DOHH2 (cell line): ENCODE measurements around the gene CCL23.
"Not testable (repeated sequence)": the region's sequence is repeated elsewhere in the genome, so short reads cannot be mapped to it uniquely, and the experiment has no call there.

Experiments
- H3F3A ChIP-seq: fragments of 200-600 bp; sonication (generic), shearing (Covaris generic); 2 replicates; pipeline ENCODE4 v1.6.0; 2016; ENCODE audit warnings: antibody characterized with exemption, mild to moderate bottlenecking; ENCODE audit not compliant: control insufficient read depth, insufficient read depth
- H3K27ac ChIP-seq: fragments of 200-600 bp; sonication (generic); 2 replicates; pipeline ENCODE4 v1.5.1; 2014; ENCODE audit warnings: low read depth, mild to moderate bottlenecking, low read length, moderate library complexity
- H3K27me3 ChIP-seq: fragments of 200-600 bp; sonication (generic); 2 replicates; pipeline ENCODE4 v1.6.1; 2014; ENCODE audit warnings: mild to moderate bottlenecking, low read length, mixed read lengths; ENCODE audit not compliant: control insufficient read depth
- H3K36me3 ChIP-seq: fragments of 200-600 bp; sonication (generic); 2 replicates; pipeline ENCODE4 v1.6.1; 2014; ENCODE audit warnings: mild to moderate bottlenecking, low read length, moderate library complexity, mixed read lengths; ENCODE audit not compliant: control insufficient read depth
- H3K4me1 ChIP-seq: fragments of 200-600 bp; sonication (generic); 2 replicates; pipeline ENCODE4 v1.6.1; 2014; ENCODE audit warnings: mild to moderate bottlenecking, low read length, mixed read lengths; ENCODE audit not compliant: control insufficient read depth
- H3K4me2 ChIP-seq: fragments of 200-600 bp; sonication (generic); 2 replicates; pipeline ENCODE4 v1.6.0; 2014; ENCODE audit warnings: mild to moderate bottlenecking, low read length, moderate library complexity
- H3K4me3 ChIP-seq: fragments of 200-600 bp; sonication (generic); 2 replicates; pipeline ENCODE4 v1.5.1; 2014; ENCODE audit warnings: mild to moderate bottlenecking, low read length, mixed read lengths
- H3K79me2 ChIP-seq: fragments of 200-600 bp; sonication (generic); 2 replicates; pipeline ENCODE4 v1.6.1; 2014; ENCODE audit warnings: mild to moderate bottlenecking, low read length, mixed read lengths; ENCODE audit not compliant: control insufficient read depth
- H3K9me2 ChIP-seq: fragments of 200-600 bp; sonication (generic); replicated peaks from 2 replicates; pipeline ENCODE4 v1.6.1; 2014; ENCODE audit warnings: mild to moderate bottlenecking, low read length, mixed read lengths; ENCODE audit not compliant: control insufficient read depth
- H3K9me3 ChIP-seq: fragments of 200-600 bp; sonication (generic); 2 replicates; pipeline ENCODE4 v1.6.1; 2014; ENCODE audit warnings: antibody characterized with exemption, low read length, mixed read lengths; ENCODE audit not compliant: control insufficient read depth, insufficient read depth
- H4K20me1 ChIP-seq: fragments of 200-600 bp; sonication (generic); 2 replicates; pipeline ENCODE4 v1.6.0; 2014; ENCODE audit warnings: low read depth, mild to moderate bottlenecking, antibody characterized with exemption, low read length, moderate library complexity; ENCODE audit not compliant: control insufficient read depth, insufficient read depth
- EZH2phosphoT487 ChIP-seq: fragments of 200-600 bp; sonication (generic); IDR thresholded peaks from 2 replicates; pipeline ENCODE4 v1.6.1; 2017; ENCODE audit warnings: borderline replicate concordance, mild to moderate bottlenecking, antibody characterized with exemption, low read length, moderate library complexity, mixed read lengths
- TF ChIP-seq, protein P1 (sequence below): fragments of 200-600 bp; sonication (generic); IDR thresholded peaks from one replicate; pipeline ENCODE4 v1.5.1; 2014; ENCODE audit warnings: antibody characterized with exemption, mild to moderate bottlenecking, low read depth, low read length; ENCODE audit not compliant: poor library complexity, severe bottlenecking

CCL23 gene

DNA sequence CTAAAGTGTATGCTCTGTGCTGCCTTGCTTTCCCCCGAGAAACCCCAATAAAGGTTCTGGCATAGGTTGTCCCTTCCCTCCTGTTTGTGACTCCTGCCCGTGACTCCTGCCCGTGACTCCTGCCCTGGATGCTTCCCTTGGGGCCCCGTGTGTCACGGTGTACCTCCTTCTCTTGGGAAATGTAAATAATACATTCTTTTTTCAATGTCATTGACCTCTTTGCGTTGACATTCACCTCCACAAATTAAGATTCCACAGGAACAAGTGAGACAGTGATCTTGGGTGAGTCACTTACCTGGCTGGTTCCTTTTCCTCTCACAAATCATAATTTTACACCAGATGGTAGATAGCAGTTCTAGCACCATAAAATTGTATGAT is 17.1 kb downstream of the CCL23 start:
- TF ChIP-seq, protein P1, sequence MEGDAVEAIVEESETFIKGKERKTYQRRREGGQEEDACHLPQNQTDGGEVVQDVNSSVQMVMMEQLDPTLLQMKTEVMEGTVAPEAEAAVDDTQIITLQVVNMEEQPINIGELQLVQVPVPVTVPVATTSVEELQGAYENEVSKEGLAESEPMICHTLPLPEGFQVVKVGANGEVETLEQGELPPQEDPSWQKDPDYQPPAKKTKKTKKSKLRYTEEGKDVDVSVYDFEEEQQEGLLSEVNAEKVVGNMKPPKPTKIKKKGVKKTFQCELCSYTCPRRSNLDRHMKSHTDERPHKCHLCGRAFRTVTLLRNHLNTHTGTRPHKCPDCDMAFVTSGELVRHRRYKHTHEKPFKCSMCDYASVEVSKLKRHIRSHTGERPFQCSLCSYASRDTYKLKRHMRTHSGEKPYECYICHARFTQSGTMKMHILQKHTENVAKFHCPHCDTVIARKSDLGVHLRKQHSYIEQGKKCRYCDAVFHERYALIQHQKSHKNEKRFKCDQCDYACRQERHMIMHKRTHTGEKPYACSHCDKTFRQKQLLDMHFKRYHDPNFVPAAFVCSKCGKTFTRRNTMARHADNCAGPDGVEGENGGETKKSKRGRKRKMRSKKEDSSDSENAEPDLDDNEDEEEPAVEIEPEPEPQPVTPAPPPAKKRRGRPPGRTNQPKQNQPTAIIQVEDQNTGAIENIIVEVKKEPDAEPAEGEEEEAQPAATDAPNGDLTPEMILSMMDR = no peak
- no peak for TF ChIP-seq EZH2phosphoT487
- peaks cover 41% of the 10 kb centered on the region for H3K27me3 ChIP-seq
- H3K9me3 ChIP-seq = no peaks in the 10 kb centered on the region
- H3K27ac ChIP-seq = no peak overlapping the region
- no peak overlapping the region for H3K4me3 ChIP-seq
- H3K36me3 ChIP-seq = no peaks in the 10 kb centered on the region
- no peaks in the 10 kb centered on the region for H3K4me1 ChIP-seq
- no peak overlapping the region for H3K4me2 ChIP-seq
- H3K9me2 ChIP-seq = no peaks in the 10 kb centered on the region
- H3F3A ChIP-seq = no peaks in the 10 kb centered on the region
- no peaks in the 10 kb centered on the region for H3K79me2 ChIP-seq
- H4K20me1 ChIP-seq = no peaks in the 10 kb centered on the region

DNA sequence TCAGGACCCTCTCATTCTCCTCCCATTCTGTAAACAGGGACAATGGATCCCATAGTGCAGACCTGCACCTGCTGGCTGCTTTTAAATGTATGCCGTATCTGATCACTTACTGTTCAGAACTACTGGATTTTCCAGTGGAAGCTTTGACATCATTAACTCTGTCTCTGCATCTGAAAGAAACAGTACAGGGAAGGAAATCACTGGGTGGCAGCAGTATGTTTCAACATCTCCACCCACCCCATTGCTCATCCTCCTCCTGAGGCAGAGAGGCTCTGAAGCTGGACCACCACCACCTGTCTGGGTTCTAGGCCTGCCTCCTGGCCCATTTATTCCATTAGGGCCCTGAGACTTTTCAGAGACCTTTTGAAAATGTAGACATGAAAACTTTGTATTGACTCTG is 19.0 kb downstream of the CCL23 start:
- Histone ChIP-seq H3K4me2 (no peak overlapping the region), H3K9me3 (no peaks in the 10 kb centered on the region), H3K4me3 (no peak overlapping the region), H3K4me1 (no peaks in the 10 kb centered on the region), H3K9me2 (no peaks in the 10 kb centered on the region), H4K20me1 (no peaks in the 10 kb centered on the region), H3K36me3 (no peaks in the 10 kb centered on the region), H3K79me2 (no peaks in the 10 kb centered on the region), H3K27me3 (peaks cover 32% of the 10 kb centered on the region), H3K27ac (no peak overlapping the region), H3F3A (no peaks in the 10 kb centered on the region)
- TF ChIP-seq EZH2phosphoT487 = no peak
- TF ChIP-seq, protein P1 = no peak

DNA sequence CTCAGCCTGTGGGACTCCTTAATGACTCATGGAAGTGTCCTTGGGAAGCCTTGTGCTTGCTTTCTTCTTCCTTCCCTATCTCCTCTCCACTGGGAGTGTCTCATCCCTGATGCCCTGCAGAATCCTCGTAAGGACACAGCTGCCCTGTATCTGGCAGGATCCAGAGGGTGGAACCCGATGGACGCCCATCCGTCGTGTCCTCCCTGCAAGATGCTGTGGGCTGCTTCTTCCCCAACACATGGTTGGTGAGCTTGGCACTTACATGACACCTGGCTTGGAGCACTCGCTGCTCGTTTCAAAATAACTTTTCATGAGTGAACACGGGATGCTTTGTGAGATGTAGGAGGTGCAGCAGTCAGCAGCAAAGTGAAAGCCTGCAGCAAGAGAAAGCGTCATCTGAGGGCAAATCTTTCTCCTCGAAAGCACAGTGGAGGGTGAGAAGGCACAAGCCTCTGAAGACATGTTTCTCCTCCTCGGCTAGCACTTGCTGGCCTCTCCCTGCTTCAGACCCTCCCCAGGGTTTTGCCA is 19.7 kb downstream of the CCL23 start:
- no peaks in the 10 kb centered on the region for H3K4me1 ChIP-seq
- no peak overlapping the region for H3K4me2 ChIP-seq

DNA sequence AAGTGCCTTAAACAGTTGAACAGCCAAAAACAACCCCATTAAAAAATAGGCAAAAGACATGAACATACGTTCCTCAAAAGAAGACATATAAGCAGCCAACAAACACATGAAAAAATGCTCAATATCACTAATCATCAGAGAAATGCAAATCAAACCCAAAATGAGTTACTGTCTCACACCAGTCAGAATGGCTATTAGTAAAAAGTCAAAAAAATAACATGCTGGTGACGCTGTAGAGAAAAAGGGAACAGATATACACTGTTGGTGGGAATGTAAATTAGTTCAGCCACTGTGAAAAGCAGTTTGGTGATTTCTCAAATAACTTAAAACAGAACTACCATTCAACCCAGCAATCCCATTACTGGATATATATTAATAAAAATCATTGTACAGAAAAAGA is 22.4 kb downstream of the CCL23 start:
- H3K36me3 ChIP-seq, H3K9me3 ChIP-seq, H3K9me2 ChIP-seq, H3K4me3 ChIP-seq, H4K20me1 ChIP-seq, H3K4me1 ChIP-seq, H3K27me3 ChIP-seq, H3K79me2 ChIP-seq, H3F3A ChIP-seq, H3K4me2 ChIP-seq, H3K27ac ChIP-seq: not testable (repeated sequence)

More for the DNA sequence above, 19.7 kb downstream of the CCL23 start:
- no peak for TF ChIP-seq EZH2phosphoT487
- TF ChIP-seq, protein P1 = no peak
- no peaks in the 10 kb centered on the region for H3F3A ChIP-seq
- H3K79me2 ChIP-seq = no peaks in the 10 kb centered on the region
- H3K36me3 ChIP-seq = no peaks in the 10 kb centered on the region
- H3K4me3 ChIP-seq = no peak overlapping the region
- H3K9me3 ChIP-seq = no peaks in the 10 kb centered on the region
- H3K27me3 ChIP-seq = peaks cover 27% of the 10 kb centered on the region
- H3K9me2 ChIP-seq = no peaks in the 10 kb centered on the region
- H4K20me1 ChIP-seq = no peaks in the 10 kb centered on the region
- no peak overlapping the region for H3K27ac ChIP-seq
